Measurements from ENCODE around the gene RCVRN.

DNA sequence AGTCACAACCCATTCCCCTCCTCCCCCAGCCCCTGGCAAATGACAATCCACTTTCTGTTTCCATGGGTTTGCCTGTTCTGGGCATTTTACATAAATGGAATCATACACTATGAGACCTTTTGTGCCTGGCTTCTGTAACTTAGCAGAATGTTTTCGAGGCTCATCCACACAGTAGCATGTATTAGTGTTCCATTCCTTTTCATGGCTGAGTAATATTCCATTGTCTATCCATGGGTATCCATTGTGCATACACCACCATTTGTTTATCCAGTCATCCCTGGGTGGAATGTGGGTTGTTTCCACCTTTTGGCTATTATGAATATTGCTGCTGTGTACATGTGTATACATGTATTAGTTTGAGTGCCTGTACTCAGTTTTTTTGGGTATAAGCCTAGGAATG lies 33.7 kb upstream of the RCVRN start:
- TF ChIP-seq EP300 (IDR thresholded peaks at IDR 0.05): no peak
- TF ChIP-seq POLR2AphosphoS5 (IDR thresholded peaks at IDR 0.05): no peak
